Daoy (cell line): Measurements from ENCODE around the gene CKLF. TPM values are rescaled to one million over a fixed set of nuclear protein-coding genes. Genes with fewer than 3 reads are reported as not detected.

Experiments used
- DNase-seq: peaks from one replicate; pipeline ENCODE4 v3.0.0-alpha.2; 2015; ENCODE audit warnings: low read depth
- total RNA-seq: library from RNA; depleted of rRNA; stranded (reverse); fragments of >200 nt; shearing (Covaris generic); gene quantifications from 2 replicates; pipeline ENCODE4 v1.2.3, GENCODE V29; 2014

The CKLF gene
- total RNA-seq, 1 experiment from 2014 or later: 168 TPM

- DNase-seq: no peak
Observed at GRCh38 chr16:66517586-66518263, 34.7 kb upstream of the CKLF start.

GRCh38 chr16:66519482-66520373 is 32.6 kb upstream of the CKLF start:
- DNase-seq: no peak

GRCh38 chr16:66520406-66521170 is 31.8 kb upstream of the CKLF start:
- DNase-seq: no peak

- no peak for DNase-seq
Observed at GRCh38 chr16:66521252-66521713, 31.1 kb upstream of the CKLF start.

- peak; percentile 98 for DNase-seq
Observed at GRCh38 chr16:66521951-66522771, 30.2 kb upstream of the CKLF start.

- no peak for DNase-seq
Observed at GRCh38 chr16:66522816-66523590, 29.4 kb upstream of the CKLF start.

GRCh38 chr16:66523861-66524354 is 28.5 kb upstream of the CKLF start:
- no peak for DNase-seq

GRCh38 chr16:66524601-66525164 is 27.7 kb upstream of the CKLF start:
- DNase-seq: no peak

GRCh38 chr16:66525396-66526180 is 26.8 kb upstream of the CKLF start:
- peak; percentile 72 for DNase-seq

GRCh38 chr16:66528294-66528693 is 24.1 kb upstream of the CKLF start:
- no peak for DNase-seq

- no peak for DNase-seq
Observed at GRCh38 chr16:66529475-66529874, 22.9 kb upstream of the CKLF start.

- DNase-seq: no peak
Observed at GRCh38 chr16:66534376-66534799, 18.0 kb upstream of the CKLF start.

- no peak for DNase-seq
Observed at GRCh38 chr16:66536525-66536924, 15.9 kb upstream of the CKLF start.

GRCh38 chr16:66537236-66537635 is 15.1 kb upstream of the CKLF start:
- DNase-seq: no peak

GRCh38 chr16:66538910-66539309 is 13.5 kb upstream of the CKLF start:
- DNase-seq: no peak

- DNase-seq: peak; percentile 78
Observed at GRCh38 chr16:66539623-66540469, 12.5 kb upstream of the CKLF start.

GRCh38 chr16:66541388-66542355 is 10.7 kb upstream of the CKLF start:
- no peak for DNase-seq
